ENCODE data around the gene ADGRG6. TPM values are rescaled to one million over a fixed set of nuclear protein-coding genes. Genes with fewer than 3 reads are reported as not detected.

Gene ADGRG6
- total and polyA plus RNA-seq, 2 donors (not counting 1 experiment from before 2014, with no cell fraction given) = 0.03 TPM; not detected in 1

DNA sequence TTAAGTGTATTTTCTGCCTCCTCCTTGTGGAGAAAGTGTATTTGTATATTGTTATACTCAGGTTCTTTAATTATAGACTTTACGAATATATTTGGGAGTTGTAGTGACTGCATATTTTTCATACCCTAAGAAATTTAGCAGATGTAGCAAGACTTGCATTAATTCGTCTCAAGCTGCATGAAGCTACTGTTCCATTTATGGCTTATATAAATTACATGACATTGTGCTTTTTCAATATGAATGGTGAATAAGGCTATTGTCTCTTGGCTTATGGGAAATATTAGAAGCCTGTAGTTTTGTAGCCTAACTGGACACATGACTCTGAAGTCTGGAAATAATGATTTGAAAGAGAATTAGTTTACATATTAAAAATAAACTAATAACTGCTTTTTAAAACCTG, 2.4 kb downstream of the ADGRG6 start:
- Histone ChIP-seq H3K4me1 (ENCODE audit: control insufficient read depth in 2 of 2, insufficient read depth in 2 of 2, low read length in 2 of 2) (peaks cover 4 to 12% of the 10 kb centered on the region in 2 donors), H3K27ac (ENCODE audit: low read length in 2 of 2) (no peak overlapping the region), H4K20me1 (ENCODE audit: control insufficient read depth, insufficient read depth, low read length, poor library complexity, severe bottlenecking) (no peaks in the 10 kb centered on the region), H3K9me3 (ENCODE audit: control extremely low read depth in 1 of 3, control insufficient read depth in 2 of 3, insufficient read depth in 1 of 3, low read length in 2 of 3) (no peaks in the 10 kb centered on the region), H3K4me3 (ENCODE audit: control extremely low read depth in 1 of 5, extremely low read depth in 1 of 5, insufficient read depth in 1 of 5, low read depth in 2 of 5, low read length in 4 of 5) (no peak overlapping the region), H3K27me3 (replicated peaks in 1 of 4; ENCODE audit: control extremely low read depth in 1 of 4, control insufficient read depth in 3 of 4, insufficient read depth in 4 of 4, low read length in 3 of 4) (peaks cover 0 to 21% (median 5%) of the 10 kb centered on the region in 4 experiments), H2AFZ (ENCODE audit: insufficient read depth, low read depth, low read length, poor library complexity, severe bottlenecking) (no peak overlapping the region), H3K9ac (ENCODE audit: low read length) (no peak overlapping the region), H3K79me2 (ENCODE audit: control insufficient read depth, insufficient read depth, low read length) (no peaks in the 10 kb centered on the region), H3K36me3 (replicated peaks in 1 of 2; ENCODE audit: control extremely low read depth in 1 of 2, control insufficient read depth in 1 of 2, extremely low read depth in 1 of 2, insufficient read depth in 2 of 2, low read length in 1 of 2) (no peaks in the 10 kb centered on the region), H3K4me2 (replicated peaks; ENCODE audit: low read depth, low read length, poor library complexity, severe bottlenecking) (no peak overlapping the region)
- CTCF ChIA-PET = no interaction called here
- no CpG with 5 or more reads among the region's 2 CpGs for WGBS (ENCODE audit: insufficient coverage)
- ATAC-seq (ENCODE audit: low read depth) = no peak
- no peaks in the 10 kb centered on the region for H3K9me3 Mint-ChIP-seq (ENCODE audit: insufficient read depth)
- no peak for TF ChIP-seq EZH2 (IDR thresholded peaks at IDR 0.05; ENCODE audit: borderline replicate concordance, insufficient read depth, low read depth, low read length, poor library complexity, severe bottlenecking)
- TF ChIP-seq, protein P1, sequence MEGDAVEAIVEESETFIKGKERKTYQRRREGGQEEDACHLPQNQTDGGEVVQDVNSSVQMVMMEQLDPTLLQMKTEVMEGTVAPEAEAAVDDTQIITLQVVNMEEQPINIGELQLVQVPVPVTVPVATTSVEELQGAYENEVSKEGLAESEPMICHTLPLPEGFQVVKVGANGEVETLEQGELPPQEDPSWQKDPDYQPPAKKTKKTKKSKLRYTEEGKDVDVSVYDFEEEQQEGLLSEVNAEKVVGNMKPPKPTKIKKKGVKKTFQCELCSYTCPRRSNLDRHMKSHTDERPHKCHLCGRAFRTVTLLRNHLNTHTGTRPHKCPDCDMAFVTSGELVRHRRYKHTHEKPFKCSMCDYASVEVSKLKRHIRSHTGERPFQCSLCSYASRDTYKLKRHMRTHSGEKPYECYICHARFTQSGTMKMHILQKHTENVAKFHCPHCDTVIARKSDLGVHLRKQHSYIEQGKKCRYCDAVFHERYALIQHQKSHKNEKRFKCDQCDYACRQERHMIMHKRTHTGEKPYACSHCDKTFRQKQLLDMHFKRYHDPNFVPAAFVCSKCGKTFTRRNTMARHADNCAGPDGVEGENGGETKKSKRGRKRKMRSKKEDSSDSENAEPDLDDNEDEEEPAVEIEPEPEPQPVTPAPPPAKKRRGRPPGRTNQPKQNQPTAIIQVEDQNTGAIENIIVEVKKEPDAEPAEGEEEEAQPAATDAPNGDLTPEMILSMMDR (IDR thresholded peaks at IDR 0.05) = no peak
- H3K4me1 Mint-ChIP-seq = peaks cover 14% of the 10 kb centered on the region
- H3K27ac Mint-ChIP-seq = no peak overlapping the region
- H3K4me3 Mint-ChIP-seq = no peak overlapping the region
- no peak for DNase-seq
- peaks cover 26% of the 10 kb centered on the region for H3K27me3 Mint-ChIP-seq
- POLR2A ChIA-PET = no interaction called here
- intact Hi-C loops (cut with micrococcal nuclease) = no loop called here

- no peaks in the 10 kb centered on the region for H3K36me3 ChIP-seq (replicated peaks in 1 of 2; ENCODE audit: control extremely low read depth in 1 of 2, control insufficient read depth in 1 of 2, extremely low read depth in 1 of 2, insufficient read depth in 2 of 2, low read length in 1 of 2)
- H3K9me3 Mint-ChIP-seq (ENCODE audit: insufficient read depth) = no peaks in the 10 kb centered on the region
- CTCF ChIA-PET = no interaction called here
- no peak overlapping the region for H3K4me3 ChIP-seq (ENCODE audit: control extremely low read depth in 1 of 5, extremely low read depth in 1 of 5, insufficient read depth in 1 of 5, low read depth in 2 of 5, low read length in 4 of 5)
- H3K27me3 ChIP-seq (replicated peaks in 1 of 4; ENCODE audit: control extremely low read depth in 1 of 4, control insufficient read depth in 3 of 4, insufficient read depth in 4 of 4, low read length in 3 of 4) = peaks cover 0 to 10% (median 3%) of the 10 kb centered on the region in 4 experiments
- TF ChIP-seq, protein P1 (IDR thresholded peaks at IDR 0.05) = no peak
- TF ChIP-seq EZH2 (IDR thresholded peaks at IDR 0.05; ENCODE audit: borderline replicate concordance, insufficient read depth, low read depth, low read length, poor library complexity, severe bottlenecking) = no peak
- WGBS (ENCODE audit: insufficient coverage) = 83% methylated on average over 1 of the region's 1 CpG
- H3K4me2 ChIP-seq (replicated peaks; ENCODE audit: low read depth, low read length, poor library complexity, severe bottlenecking) = no peak overlapping the region
- no peak overlapping the region for H3K9ac ChIP-seq (ENCODE audit: low read length)
- H3K79me2 ChIP-seq (ENCODE audit: control insufficient read depth, insufficient read depth, low read length) = no peaks in the 10 kb centered on the region
- H3K4me1 ChIP-seq (ENCODE audit: control insufficient read depth in 2 of 2, insufficient read depth in 2 of 2, low read length in 2 of 2) = peaks cover 0 to 4% of the 10 kb centered on the region in 2 donors
- no peak overlapping the region for H3K4me3 Mint-ChIP-seq
- no peaks in the 10 kb centered on the region for H3K9me3 ChIP-seq (ENCODE audit: control extremely low read depth in 1 of 3, control insufficient read depth in 2 of 3, insufficient read depth in 1 of 3, low read length in 2 of 3)
- ATAC-seq (ENCODE audit: low read depth) (no peak), DNase-seq (no peak)
- H3K27ac Mint-ChIP-seq = no peak overlapping the region
- H3K4me1 Mint-ChIP-seq = peaks cover 11% of the 10 kb centered on the region
- POLR2A ChIA-PET = no interaction called here
- H2AFZ ChIP-seq (ENCODE audit: insufficient read depth, low read depth, low read length, poor library complexity, severe bottlenecking) = no peak overlapping the region
- no peak overlapping the region for H3K27ac ChIP-seq (ENCODE audit: low read length in 2 of 2)
- H3K27me3 Mint-ChIP-seq = peaks cover 19% of the 10 kb centered on the region
- no peaks in the 10 kb centered on the region for H4K20me1 ChIP-seq (ENCODE audit: control insufficient read depth, insufficient read depth, low read length, poor library complexity, severe bottlenecking)
- intact Hi-C loops (cut with micrococcal nuclease) = no loop called here
Measured at GRCh38 chr6:142306736-142307135, 4.9 kb downstream of the ADGRG6 start.

Measured in B cell (primary cell).